ENCODE results near the gene MLLT3.

GRCh38 chr9:20396509-20396908, 225.8 kb downstream of the MLLT3 start:
- TF ChIP-seq, protein P1, sequence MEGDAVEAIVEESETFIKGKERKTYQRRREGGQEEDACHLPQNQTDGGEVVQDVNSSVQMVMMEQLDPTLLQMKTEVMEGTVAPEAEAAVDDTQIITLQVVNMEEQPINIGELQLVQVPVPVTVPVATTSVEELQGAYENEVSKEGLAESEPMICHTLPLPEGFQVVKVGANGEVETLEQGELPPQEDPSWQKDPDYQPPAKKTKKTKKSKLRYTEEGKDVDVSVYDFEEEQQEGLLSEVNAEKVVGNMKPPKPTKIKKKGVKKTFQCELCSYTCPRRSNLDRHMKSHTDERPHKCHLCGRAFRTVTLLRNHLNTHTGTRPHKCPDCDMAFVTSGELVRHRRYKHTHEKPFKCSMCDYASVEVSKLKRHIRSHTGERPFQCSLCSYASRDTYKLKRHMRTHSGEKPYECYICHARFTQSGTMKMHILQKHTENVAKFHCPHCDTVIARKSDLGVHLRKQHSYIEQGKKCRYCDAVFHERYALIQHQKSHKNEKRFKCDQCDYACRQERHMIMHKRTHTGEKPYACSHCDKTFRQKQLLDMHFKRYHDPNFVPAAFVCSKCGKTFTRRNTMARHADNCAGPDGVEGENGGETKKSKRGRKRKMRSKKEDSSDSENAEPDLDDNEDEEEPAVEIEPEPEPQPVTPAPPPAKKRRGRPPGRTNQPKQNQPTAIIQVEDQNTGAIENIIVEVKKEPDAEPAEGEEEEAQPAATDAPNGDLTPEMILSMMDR (IDR thresholded peaks at IDR 0.05 in 4 of 5, conservative IDR thresholded peaks at IDR 0.05 in 1 of 5) = no peak
- no peak for TF ChIP-seq POLR2A (IDR thresholded peaks at IDR 0.05)
